SK-MEL-5 (cell line): Measurements from ENCODE around the gene SLC25A44. TPM values are rescaled to one million over a fixed set of nuclear protein-coding genes. Genes with fewer than 3 reads are reported as not detected.

Source experiments
- DNase-seq: peaks from one replicate; pipeline ENCODE4 v3.0.0-alpha.2; 2016; ENCODE audit warnings: low read depth, low spot score
- in situ Hi-C: cut with HindIII; loops from 2 replicates; pipeline ENCODE4 v1.10.0; 2016; ENCODE audit warnings: low sequenced_read_pairs, high pct_unique_total_duplicates, low pct_unique_long_range_greater_than_20kb
- total RNA-seq: library from RNA; depleted of rRNA; stranded (reverse); fragments of >200 nt; shearing (Covaris generic); gene quantifications from 2 replicates; pipeline ENCODE4 v1.2.3, GENCODE V29; 2014

Gene SLC25A44
- total RNA-seq, 1 experiment from 2014 or later, result 26.6 TPM

DNA sequence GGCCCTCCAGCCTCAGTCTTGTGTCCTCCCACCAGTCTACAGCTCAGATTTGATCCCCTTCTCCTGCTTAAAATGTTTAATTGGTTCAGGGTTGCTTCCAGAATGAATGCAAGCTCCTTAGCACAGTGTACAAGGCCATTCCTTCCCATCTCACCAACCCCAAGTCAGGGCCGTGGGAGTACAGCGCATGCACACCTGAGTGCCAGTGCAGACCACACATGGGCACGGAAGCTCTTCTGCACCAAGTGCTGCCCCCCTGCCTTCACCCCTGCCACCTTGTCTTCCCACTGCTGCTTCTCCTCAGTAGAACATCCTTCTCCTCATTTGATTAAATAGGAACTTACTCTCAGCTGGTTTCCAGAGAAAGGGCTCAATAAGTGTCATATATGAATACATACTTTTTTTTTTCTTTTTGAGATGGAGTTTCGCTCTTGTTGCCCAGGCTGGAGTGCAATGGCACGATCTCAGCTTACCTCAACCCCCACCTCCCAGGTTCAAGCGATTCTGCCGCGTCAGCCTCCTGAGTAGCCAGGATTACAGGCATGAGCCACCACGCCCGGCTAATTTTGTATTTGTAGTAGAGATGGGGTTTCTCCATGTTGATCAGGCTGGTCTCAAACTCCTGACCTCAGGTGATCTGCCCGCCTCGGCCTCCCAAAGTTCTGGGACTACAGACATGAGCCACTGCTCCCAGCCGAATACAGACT lies 28.2 kb downstream of the SLC25A44 start:
- no peak for DNase-seq
- in situ Hi-C loops, result no loop called here

DNA sequence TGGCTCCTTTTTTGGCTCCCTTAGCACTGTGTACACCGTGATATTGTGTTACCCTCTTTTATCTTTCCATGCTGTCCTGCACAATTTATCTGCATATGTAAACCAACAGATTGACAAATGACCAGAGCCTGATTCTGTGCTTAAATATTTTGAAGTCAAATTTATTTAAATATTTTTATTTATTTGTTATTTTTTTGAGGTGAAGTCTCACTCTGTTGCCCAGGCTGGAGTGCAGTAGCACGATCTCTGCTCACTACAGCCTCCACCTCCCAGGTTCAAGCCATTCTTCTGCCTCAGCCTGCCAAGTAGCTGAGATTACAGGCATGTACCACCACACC lies 31.7 kb downstream of the SLC25A44 start:
- in situ Hi-C loops, result no loop called here
- no peak for DNase-seq

- DNase-seq, result no peak
- in situ Hi-C loops, result no loop called here
Measured at GRCh38 chr1:156226116-156226538, 32.2 kb downstream of the SLC25A44 start.

GRCh38 chr1:156226782-156227181 lies 32.9 kb downstream of the SLC25A44 start:
- in situ Hi-C loops, result no loop called here
- DNase-seq, result no peak

- in situ Hi-C loops, result no loop called here
- no peak for DNase-seq
Measured at GRCh38 chr1:156228501-156228900, 34.6 kb downstream of the SLC25A44 start.

GRCh38 chr1:156229809-156230472 lies 36.0 kb downstream of the SLC25A44 start:
- no peak for DNase-seq
- in situ Hi-C loops, result no loop called here

- no peak for DNase-seq
- in situ Hi-C loops, result no loop called here
Measured at GRCh38 chr1:156230473-156230837, 36.6 kb downstream of the SLC25A44 start.

- no peak for DNase-seq
- in situ Hi-C loops, result no loop called here
Measured at GRCh38 chr1:156232201-156232894, 38.4 kb downstream of the SLC25A44 start.

DNA sequence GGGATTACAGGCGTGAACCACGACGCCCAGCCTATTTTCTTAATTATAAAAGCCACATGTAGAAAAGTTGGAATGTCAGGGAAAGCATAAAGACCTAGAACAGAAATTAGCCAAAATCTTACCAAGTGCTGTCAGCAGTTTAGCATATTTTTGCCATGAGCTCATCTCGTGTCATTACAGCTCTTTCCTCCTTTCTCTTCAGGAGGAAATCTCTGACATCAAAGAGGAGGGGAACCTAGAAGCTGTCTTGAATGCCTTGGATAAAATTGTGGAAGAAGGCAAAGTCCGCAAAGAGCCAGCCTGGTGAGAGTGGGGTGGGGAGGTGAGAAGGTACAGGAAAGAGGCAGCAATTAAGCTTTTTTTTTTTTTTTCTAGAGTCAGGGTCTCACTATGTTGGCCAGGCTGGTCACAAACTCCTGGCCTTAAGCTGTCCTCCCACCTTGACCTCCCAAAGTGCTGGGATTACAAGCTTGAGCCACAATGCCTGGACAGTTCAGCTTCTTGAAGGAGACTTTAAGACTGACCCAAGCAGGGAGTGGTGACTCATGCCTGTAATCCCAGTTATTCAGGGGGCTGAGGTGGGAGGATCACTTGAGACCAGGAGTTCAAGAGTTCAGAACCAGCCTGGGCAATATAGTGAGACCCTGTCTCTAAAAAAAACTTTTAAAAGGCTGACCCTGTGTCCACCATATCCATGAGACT lies 39.7 kb downstream of the SLC25A44 start:
- DNase-seq, result no peak
- in situ Hi-C loops, result no loop called here

GRCh38 chr1:156236164-156236563 lies 42.3 kb downstream of the SLC25A44 start:
- in situ Hi-C loops, result no loop called here
- no peak for DNase-seq

- in situ Hi-C loops, result no loop called here
- no peak for DNase-seq
Measured at GRCh38 chr1:156238248-156238647, 44.3 kb downstream of the SLC25A44 start.

- DNase-seq, result no peak
- in situ Hi-C loops, result no loop called here
Measured at GRCh38 chr1:156241311-156241811, 47.5 kb downstream of the SLC25A44 start.

- DNase-seq, result no peak
- in situ Hi-C loops, result no loop called here
Measured at GRCh38 chr1:156241926-156242325, 48.0 kb downstream of the SLC25A44 start, which contains the start of gene BGLAP. BGLAP (plus strand) TSS chr1:156242184; CDS start chr1:156242232, 48 bp downstream.

DNA sequence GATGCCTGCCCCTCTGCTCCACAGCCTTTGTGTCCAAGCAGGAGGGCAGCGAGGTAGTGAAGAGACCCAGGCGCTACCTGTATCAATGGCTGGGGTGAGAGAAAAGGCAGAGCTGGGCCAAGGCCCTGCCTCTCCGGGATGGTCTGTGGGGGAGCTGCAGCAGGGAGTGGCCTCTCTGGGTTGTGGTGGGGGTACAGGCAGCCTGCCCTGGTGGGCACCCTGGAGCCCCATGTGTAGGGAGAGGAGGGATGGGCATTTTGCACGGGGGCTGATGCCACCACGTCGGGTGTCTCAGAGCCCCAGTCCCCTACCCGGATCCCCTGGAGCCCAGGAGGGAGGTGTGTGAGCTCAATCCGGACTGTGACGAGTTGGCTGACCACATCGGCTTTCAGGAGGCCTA lies 48.8 kb downstream of the SLC25A44 start:
- in situ Hi-C loops, result no loop called here
- DNase-seq, result no peak

- in situ Hi-C loops, result no loop called here
Measured at GRCh38 chr1:156244126-156244525, 50.2 kb downstream of the SLC25A44 start.

DNA sequence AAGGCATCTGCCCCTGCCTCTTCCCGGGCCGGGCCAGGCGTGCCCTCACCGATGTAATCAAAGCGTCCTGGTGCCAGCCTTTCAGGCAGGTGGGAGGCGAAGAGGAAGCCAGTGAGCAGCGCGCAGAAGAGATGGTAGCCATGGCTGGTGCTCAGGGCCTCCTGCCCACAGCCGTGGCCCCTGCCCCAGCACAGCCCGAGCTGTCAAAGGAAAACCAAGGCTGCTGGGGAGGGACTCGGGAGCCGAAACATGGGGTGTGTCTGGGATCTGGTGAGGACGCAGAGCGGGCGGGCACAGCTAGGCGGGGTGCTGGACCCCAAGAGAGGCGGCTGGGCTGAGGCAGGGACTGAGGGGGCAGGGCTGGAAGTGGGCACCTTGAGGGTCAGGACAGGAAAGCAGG lies 50.8 kb downstream of the SLC25A44 start:
- DNase-seq, result no peak
- in situ Hi-C loops, result no loop called here

More at GRCh38 chr1:156244126-156244525, 50.2 kb downstream of the SLC25A44 start:
- DNase-seq, result no peak

DNA sequence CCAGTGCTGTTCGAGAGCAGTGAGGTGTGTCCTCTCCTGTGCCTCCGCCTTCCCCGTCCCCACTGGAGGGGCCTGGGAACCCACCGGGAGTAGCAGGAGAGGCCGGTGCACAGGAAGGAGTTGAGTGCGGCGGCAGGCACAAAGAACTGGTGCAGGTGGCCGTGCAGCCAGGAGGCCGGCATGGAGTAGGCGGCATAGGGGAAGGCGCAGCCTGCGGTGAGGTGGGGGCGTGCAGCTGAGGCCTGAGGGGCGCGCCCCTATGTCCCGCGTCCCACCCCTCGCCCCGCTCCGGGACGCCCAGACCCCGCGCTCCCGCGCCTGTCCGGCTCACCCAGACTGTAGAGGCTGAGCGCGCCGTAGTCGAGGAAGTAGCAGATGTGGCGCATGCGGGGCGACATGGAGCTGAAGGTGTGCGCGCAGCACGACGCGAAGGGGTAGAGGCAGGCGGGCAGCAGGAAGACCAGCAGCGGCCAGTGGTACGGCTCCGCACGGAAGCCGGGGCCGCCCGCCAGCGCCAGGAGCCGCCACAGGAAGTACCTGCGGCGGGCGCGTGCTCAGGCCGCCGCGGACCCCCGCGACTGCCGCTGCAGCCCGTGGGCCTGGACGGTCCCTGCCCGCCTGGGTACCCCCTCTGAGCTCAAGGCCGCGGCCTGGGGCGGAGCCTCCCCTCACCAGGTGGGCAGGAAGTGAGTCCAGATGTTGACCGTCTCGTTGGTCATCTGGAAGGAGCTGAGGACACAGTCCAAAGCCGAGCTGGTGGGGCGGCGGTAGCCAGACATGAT lies 51.7 kb downstream of the SLC25A44 start:
- DNase-seq, result no peak
- in situ Hi-C loops, result no loop called here
